Thymus (tissue), 11 donors: ENCODE measurements around the gene BTBD8. TPM values are rescaled to one million over a fixed set of nuclear protein-coding genes. Genes with fewer than 3 reads are reported as not detected.

Experiments used
- DNase-seq, 9 donors: peaks; one replicate each; pipeline ENCODE4 v3.0.0-alpha.2; 2013; ENCODE audit warnings: low spot score in 9 of 9, low read depth in 6 of 9, missing footprints in 1 of 9
- H3K27ac ChIP-seq, 2 donors: one replicate each; pipeline ENCODE4 v1.5.1; 2013; ENCODE audit warnings: control low read depth in 1 of 2, low read depth in 1 of 2, low read length in 1 of 2, mild to moderate bottlenecking in 1 of 2, moderate library complexity in 1 of 2
- H3K27me3 ChIP-seq, 2 donors: one replicate each; pipeline ENCODE4 v1.5.1; 2013; ENCODE audit warnings: low read length in 1 of 2; ENCODE audit not compliant: control insufficient read depth in 2 of 2, insufficient read depth in 1 of 2
- H3K36me3 ChIP-seq, 2 donors: one replicate each; pipeline ENCODE4 v1.5.1; 2013; ENCODE audit warnings: low read length in 1 of 2, mild to moderate bottlenecking in 1 of 2, moderate library complexity in 1 of 2; ENCODE audit not compliant: control insufficient read depth in 2 of 2, insufficient read depth in 2 of 2
- H3K4me1 ChIP-seq, 2 donors: one replicate each; pipeline ENCODE4 v1.5.1; 2013; ENCODE audit warnings: low read length in 2 of 2; ENCODE audit not compliant: control insufficient read depth in 2 of 2, insufficient read depth in 2 of 2
- H3K4me3 ChIP-seq, 2 donors: one replicate each; pipeline ENCODE4 v1.5.1; 2013; ENCODE audit warnings: low read length in 2 of 2, control low read depth in 1 of 2, mild to moderate bottlenecking in 1 of 2
- H3K9me3 ChIP-seq, 2 donors: one replicate each; pipeline ENCODE4 v1.5.1; 2013; ENCODE audit warnings: low read length in 1 of 2, mild to moderate bottlenecking in 1 of 2; ENCODE audit not compliant: control insufficient read depth in 2 of 2, insufficient read depth in 1 of 2
- WGBS: extraction: QIAGEN DNeasy Blood & Tissue Kit; methylation state at CpG from one replicate; pipeline ENCODE4 v1.1.7; 2013; 5-methylcytosine and 5-hydroxymethylcytosine counted together
- polyA plus RNA-seq: library from polyadenylated mRNA; stranded (reverse); fragments of 200-250 nt; gene quantifications from one replicate; pipeline ENCODE4 v1.2.3, GENCODE V29; 2013
- total RNA-seq: library from RNA; stranded (reverse); fragments of 120-200 nt; gene quantifications from one replicate; pipeline ENCODE4 v1.2.4, GENCODE V29; 2013
- donor health status: healthy.

The BTBD8 gene
- total and polyA plus RNA-seq, 2 donors: 2.9 to 3.3 TPM

GRCh38 chr1:92165389-92165788 is 85.2 kb downstream of the BTBD8 start:
- Histone ChIP-seq H3K4me1 (no peaks in the 10 kb centered on the region), H3K27me3 (no peaks in the 10 kb centered on the region), H3K36me3 (no peaks in the 10 kb centered on the region), H3K27ac (no peak overlapping the region), H3K4me3 (no peak overlapping the region), H3K9me3 (no peaks in the 10 kb centered on the region)
- WGBS: 92% methylated on average over 1 of the region's 1 CpG
- DNase-seq: no peak

- Histone ChIP-seq H3K4me1 (no peaks in the 10 kb centered on the region), H3K4me3 (no peak overlapping the region), H3K9me3 (no peaks in the 10 kb centered on the region), H3K27me3 (no peaks in the 10 kb centered on the region), H3K36me3 (no peaks in the 10 kb centered on the region), H3K27ac (no peak overlapping the region)
- WGBS: 97% methylated on average over 1 of the region's 1 CpG
- no peak for DNase-seq
Measured at GRCh38 chr1:92167151-92167550, 87.0 kb downstream of the BTBD8 start.

GRCh38 chr1:92168657-92169056 is 88.5 kb downstream of the BTBD8 start:
- no peak for DNase-seq
- no peaks in the 10 kb centered on the region for H3K4me1 ChIP-seq
- no peaks in the 10 kb centered on the region for H3K9me3 ChIP-seq
- no peaks in the 10 kb centered on the region for H3K27me3 ChIP-seq
- WGBS: 97% methylated on average over 5 of the region's 5 CpGs
- no peak overlapping the region for H3K4me3 ChIP-seq
- no peak overlapping the region for H3K27ac ChIP-seq
- no peaks in the 10 kb centered on the region for H3K36me3 ChIP-seq

GRCh38 chr1:92169214-92170005 is 89.3 kb downstream of the BTBD8 start:
- WGBS: 95% methylated on average over 2 of the region's 2 CpGs
- Histone ChIP-seq H3K9me3 (no peaks in the 10 kb centered on the region), H3K27me3 (no peaks in the 10 kb centered on the region), H3K4me1 (no peaks in the 10 kb centered on the region), H3K27ac (no peak overlapping the region), H3K4me3 (no peak overlapping the region), H3K36me3 (no peaks in the 10 kb centered on the region)
- DNase-seq: no peak

- Histone ChIP-seq H3K27ac (no peak overlapping the region), H3K27me3 (no peaks in the 10 kb centered on the region), H3K4me3 (no peak overlapping the region), H3K4me1 (no peaks in the 10 kb centered on the region), H3K36me3 (no peaks in the 10 kb centered on the region), H3K9me3 (no peaks in the 10 kb centered on the region)
- 97% methylated on average over 1 of the region's 1 CpG for whole genome bisulfite sequencing
- no peak for DNase-seq
Measured at GRCh38 chr1:92184632-92185031, 104.5 kb downstream of the BTBD8 start.

GRCh38 chr1:92186081-92186480 is 105.9 kb downstream of the BTBD8 start:
- 98% methylated on average over 1 of the region's 1 CpG for WGBS
- no peak overlapping the region for H3K27ac ChIP-seq
- no peak for DNase-seq
- H3K36me3 ChIP-seq: no peaks in the 10 kb centered on the region
- no peaks in the 10 kb centered on the region for H3K9me3 ChIP-seq
- no peak overlapping the region for H3K4me3 ChIP-seq
- no peaks in the 10 kb centered on the region for H3K27me3 ChIP-seq
- H3K4me1 ChIP-seq: no peaks in the 10 kb centered on the region

GRCh38 chr1:92188436-92189255 is 108.5 kb downstream of the BTBD8 start:
- Histone ChIP-seq H3K27ac (no peak overlapping the region), H3K4me1 (no peaks in the 10 kb centered on the region), H3K27me3 (no peaks in the 10 kb centered on the region), H3K4me3 (no peak overlapping the region), H3K9me3 (no peaks in the 10 kb centered on the region), H3K36me3 (no peaks in the 10 kb centered on the region)
- no peak for DNase-seq
- 91% methylated on average over 7 of the region's 7 CpGs for WGBS

GRCh38 chr1:92191726-92192125 is 111.6 kb downstream of the BTBD8 start:
- no peak for DNase-seq
- WGBS: 98% methylated on average over 2 of the region's 2 CpGs

GRCh38 chr1:92192246-92192645 is 112.1 kb downstream of the BTBD8 start:
- Histone ChIP-seq H3K4me1 (no peaks in the 10 kb centered on the region), H3K36me3 (no peaks in the 10 kb centered on the region), H3K9me3 (no peaks in the 10 kb centered on the region), H3K27ac (no peak overlapping the region), H3K4me3 (no peak overlapping the region), H3K27me3 (no peaks in the 10 kb centered on the region)
- DNase-seq: no peak
- WGBS: 97% methylated on average over 9 of the region's 9 CpGs

More at GRCh38 chr1:92191726-92192125, 111.6 kb downstream of the BTBD8 start:
- Histone ChIP-seq H3K4me1 (no peaks in the 10 kb centered on the region), H3K4me3 (no peak overlapping the region), H3K9me3 (no peaks in the 10 kb centered on the region), H3K27me3 (no peaks in the 10 kb centered on the region), H3K27ac (no peak overlapping the region), H3K36me3 (no peaks in the 10 kb centered on the region)
